A673 (cell line): ENCODE results near the gene FGFR4. TPM values are rescaled to one million over a fixed set of nuclear protein-coding genes. Genes with fewer than 3 reads are reported as not detected.
"Not testable (repeated sequence)": the region's sequence is repeated elsewhere in the genome, so short reads cannot be mapped to it uniquely, and the experiment has no call there.

Source experiments
- BruUV-seq: library from RNA; stranded (reverse); fragments of 400-500 nt; replicated peaks from 2 replicates; lab custom pipeline; 2021; lab: Mats Ljungman, UMichigan
- CTCF ChIA-PET: fragments of 300-600 bp; sonication (Branson Sonifier 250); formaldehyde crosslinking; loops from one replicate; lab custom pipeline; 2022; ENCODE audit warnings: antibody characterized with exemption; lab: Charles Lee
- POLR2A ChIA-PET: fragments of 300-600 bp; sonication (Branson Sonifier 250); formaldehyde crosslinking; loops from one replicate; lab custom pipeline; 2022; ENCODE audit warnings: antibody characterized with exemption; ENCODE audit not compliant: low non-redundant PET; lab: Charles Lee
- DNase-seq: peaks from one replicate; pipeline ENCODE4 v3.0.0-alpha.2; 2015; ENCODE audit warnings: low spot score
- H3K27ac ChIP-seq: fragments of 200-600 bp; sonication (generic); 2 replicates; pipeline ENCODE4 v1.5.1; 2016; ENCODE audit warnings: mixed run types, low read depth, mild to moderate bottlenecking, mixed read lengths, antibody characterized with exemption, low read length; ENCODE audit not compliant: poor library complexity, severe bottlenecking
- H3K27me3 ChIP-seq: fragments of 200-600 bp; sonication (generic); replicated peaks from 2 replicates; pipeline ENCODE4 v1.6.1; 2017; ENCODE audit warnings: mixed run types, low read depth, mild to moderate bottlenecking, mixed read lengths, antibody characterized with exemption, low read length; ENCODE audit not compliant: insufficient read depth, poor library complexity
- H3K36me3 ChIP-seq: fragments of 200-600 bp; sonication (generic); 2 replicates; pipeline ENCODE4 v1.6.1; 2016; ENCODE audit warnings: mixed run types, mild to moderate bottlenecking, mixed read lengths, antibody characterized with exemption, low read length; ENCODE audit not compliant: insufficient read depth, poor library complexity, severe bottlenecking
- H3K4me1 ChIP-seq: fragments of 200-600 bp; sonication (generic); 2 replicates; pipeline ENCODE4 v1.6.1; 2017; ENCODE audit warnings: mixed run types, mild to moderate bottlenecking, mixed read lengths, antibody characterized with exemption, low read length; ENCODE audit not compliant: insufficient read depth, poor library complexity, severe bottlenecking
- H3K4me3 ChIP-seq: fragments of 200-600 bp; sonication (generic); 2 replicates; pipeline ENCODE4 v1.5.1; 2016; ENCODE audit warnings: low read depth, mixed run types, mild to moderate bottlenecking, mixed read lengths, low read length; ENCODE audit not compliant: poor library complexity, severe bottlenecking
- H3K9me3 ChIP-seq: fragments of 200-600 bp; sonication (generic); 2 replicates; pipeline ENCODE4 v1.6.1; 2016; ENCODE audit warnings: mixed run types, low read depth, mild to moderate bottlenecking, mixed read lengths, antibody characterized with exemption, low read length; ENCODE audit not compliant: poor library complexity, severe bottlenecking
- EZH2 ChIP-seq: fragments of 200-600 bp; sonication (generic); IDR thresholded peaks from 2 replicates; pipeline ENCODE4 v1.6.1; 2017; ENCODE audit warnings: borderline replicate concordance, low read depth, mild to moderate bottlenecking, mixed read lengths, antibody characterized with exemption, low read length; ENCODE audit not compliant: poor library complexity, severe bottlenecking
- intact Hi-C: fragments of 100-400 bp; cut with micrococcal nuclease; formaldehyde crosslinking; loops from one replicate; pipeline ENCODE4 v1.10.0; 2022; ENCODE audit not compliant: unreplicated experiment
- total RNA-seq: library from RNA; stranded (reverse); gene quantifications from 2 replicates; pipeline ENCODE4 v1.2.3, GENCODE V29; 2021
- TF ChIP-seq, protein P1 (sequence below): fragments of 300-800, 200-600 bp; sonication (generic); conservative IDR thresholded peaks from 2 replicates; pipeline ENCODE4 v1.5.1; 2017; ENCODE audit warnings: low read depth, mild to moderate bottlenecking, antibody characterized with exemption, low read length, moderate library complexity, mixed read lengths

Gene FGFR4
- total RNA-seq, 1 experiment from 2014 or later, result 17.2 TPM

DNA sequence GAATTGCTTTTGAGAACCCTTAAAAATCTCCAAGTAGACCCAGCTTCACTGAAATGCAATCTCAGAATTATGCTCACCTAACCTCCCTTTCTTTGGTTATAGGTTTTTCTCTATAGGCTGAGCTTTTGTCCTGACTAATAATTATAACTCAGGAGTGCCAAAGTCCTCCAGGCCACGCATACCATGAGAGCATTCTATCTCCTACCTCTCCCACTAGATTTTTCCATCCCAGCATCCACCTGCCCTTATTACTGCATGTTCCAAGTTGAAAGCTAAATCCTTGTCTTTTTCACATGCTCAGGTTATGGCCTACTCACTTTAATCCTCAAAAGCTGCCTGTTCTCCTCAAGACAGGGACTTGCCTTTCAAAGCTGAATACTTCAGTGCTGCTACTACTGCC lies 42.1 kb upstream of the FGFR4 start:
- no peak for TF ChIP-seq EZH2
- TF ChIP-seq, protein P1, sequence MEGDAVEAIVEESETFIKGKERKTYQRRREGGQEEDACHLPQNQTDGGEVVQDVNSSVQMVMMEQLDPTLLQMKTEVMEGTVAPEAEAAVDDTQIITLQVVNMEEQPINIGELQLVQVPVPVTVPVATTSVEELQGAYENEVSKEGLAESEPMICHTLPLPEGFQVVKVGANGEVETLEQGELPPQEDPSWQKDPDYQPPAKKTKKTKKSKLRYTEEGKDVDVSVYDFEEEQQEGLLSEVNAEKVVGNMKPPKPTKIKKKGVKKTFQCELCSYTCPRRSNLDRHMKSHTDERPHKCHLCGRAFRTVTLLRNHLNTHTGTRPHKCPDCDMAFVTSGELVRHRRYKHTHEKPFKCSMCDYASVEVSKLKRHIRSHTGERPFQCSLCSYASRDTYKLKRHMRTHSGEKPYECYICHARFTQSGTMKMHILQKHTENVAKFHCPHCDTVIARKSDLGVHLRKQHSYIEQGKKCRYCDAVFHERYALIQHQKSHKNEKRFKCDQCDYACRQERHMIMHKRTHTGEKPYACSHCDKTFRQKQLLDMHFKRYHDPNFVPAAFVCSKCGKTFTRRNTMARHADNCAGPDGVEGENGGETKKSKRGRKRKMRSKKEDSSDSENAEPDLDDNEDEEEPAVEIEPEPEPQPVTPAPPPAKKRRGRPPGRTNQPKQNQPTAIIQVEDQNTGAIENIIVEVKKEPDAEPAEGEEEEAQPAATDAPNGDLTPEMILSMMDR, result no peak
- ChIA-PET CTCF (no interaction called here), POLR2A (interaction anchor here (0.6 kb wide), 1 partner anchor 453 kb away, joined by 4 read pairs; no protein-coding TSS in a partner anchor)
- Histone ChIP-seq H3K9me3 (no peaks in the 10 kb centered on the region), H3K27me3 (no peaks in the 10 kb centered on the region), H3K36me3 (peaks cover 39% of the 10 kb centered on the region), H3K4me3 (no peak overlapping the region), H3K4me1 (no peaks in the 10 kb centered on the region), H3K27ac (no peak overlapping the region)
- BruUV-seq, result no TSS peak
- intact Hi-C loops, result no loop called here
- DNase-seq, result no peak

DNA sequence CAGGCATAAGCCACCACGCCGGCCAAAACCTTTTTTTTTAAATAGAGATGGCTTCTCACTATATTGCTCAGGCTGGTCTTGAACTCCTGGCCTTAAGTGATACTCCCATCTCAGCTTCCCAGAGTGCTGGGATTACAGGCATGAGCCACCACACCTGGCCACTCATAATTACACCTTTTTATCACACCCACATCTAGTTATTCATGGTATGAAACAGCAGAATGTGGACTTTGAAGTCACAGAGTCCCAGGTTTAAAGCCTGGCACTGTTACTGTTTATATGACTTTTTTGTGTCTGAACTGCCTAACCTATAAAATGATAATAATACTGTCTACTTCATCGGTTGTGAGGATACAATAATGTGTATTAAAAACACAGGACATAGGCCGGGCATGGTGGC lies 41.1 kb upstream of the FGFR4 start:
- intact Hi-C loops, result no loop called here
- ChIA-PET POLR2A (no interaction called here), CTCF (no interaction called here)
- TF ChIP-seq, protein P1, result no peak
- no peak for TF ChIP-seq EZH2
- Histone ChIP-seq H3K36me3 (peaks cover 39% of the 10 kb centered on the region), H3K4me1 (no peaks in the 10 kb centered on the region), H3K4me3 (no peak overlapping the region), H3K27ac (no peak overlapping the region), H3K9me3 (no peaks in the 10 kb centered on the region), H3K27me3 (no peaks in the 10 kb centered on the region)
- no TSS peak for BruUV-seq
- no peak for DNase-seq

DNA sequence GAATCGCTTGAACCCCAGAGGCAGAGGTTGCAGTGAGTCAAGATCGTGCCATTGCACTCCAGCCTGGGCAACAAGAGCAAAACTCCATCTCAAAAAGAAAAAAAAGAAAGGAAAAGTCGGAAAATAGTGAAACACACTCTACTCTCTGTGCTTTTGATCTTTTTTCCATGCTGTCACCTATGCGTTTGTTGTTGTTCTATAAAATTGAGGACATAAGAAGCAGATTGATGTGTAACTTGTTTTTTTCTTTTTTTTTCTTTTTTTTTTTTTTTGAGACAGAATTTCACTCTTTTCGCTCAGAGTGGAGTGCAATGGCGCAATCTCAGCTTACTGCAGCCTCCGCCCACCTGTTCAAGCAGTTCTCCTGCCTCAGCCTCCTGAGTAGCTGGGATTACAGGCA lies 38.2 kb upstream of the FGFR4 start:
- H3K27ac ChIP-seq, H3K4me3 ChIP-seq, intact Hi-C loops, H3K27me3 ChIP-seq, POLR2A ChIA-PET, BruUV-seq, H3K4me1 ChIP-seq, DNase-seq, H3K9me3 ChIP-seq: not testable (repeated sequence)
- CTCF ChIA-PET, result interaction anchor here (0.7 kb wide), 1 partner anchor 64 kb away, joined by 6 read pairs; no protein-coding TSS in a partner anchor
- peaks cover 33% of the 10 kb centered on the region for H3K36me3 ChIP-seq

DNA sequence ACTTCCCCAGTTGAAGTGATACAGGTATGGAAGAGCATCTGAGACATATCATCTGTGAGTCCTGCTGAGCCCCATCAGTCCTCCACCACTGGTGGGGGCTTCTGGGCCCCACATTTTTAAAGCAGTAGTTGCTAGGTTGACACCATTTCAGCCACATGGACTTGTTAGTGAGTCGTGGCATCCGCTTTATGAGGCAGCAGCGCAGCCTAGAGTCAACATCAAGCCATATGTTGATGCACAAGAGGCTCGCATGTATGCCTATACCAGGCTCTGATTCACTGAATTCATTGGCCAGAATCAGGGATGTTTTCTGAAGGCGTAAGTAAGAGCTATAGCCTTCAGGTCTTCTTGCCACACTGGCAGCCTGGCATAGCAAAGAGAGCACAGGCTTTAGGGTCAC lies 37.4 kb upstream of the FGFR4 start:
- Histone ChIP-seq H3K36me3 (peaks cover 28% of the 10 kb centered on the region), H3K27me3 (no peaks in the 10 kb centered on the region), H3K9me3 (no peaks in the 10 kb centered on the region), H3K4me1 (no peaks in the 10 kb centered on the region), H3K4me3 (no peak overlapping the region), H3K27ac (no peak overlapping the region)
- no peak for DNase-seq
- intact Hi-C loops, result no loop called here
- ChIA-PET CTCF (interaction anchor here (0.7 kb wide), 1 partner anchor 63 kb away, joined by 6 read pairs; no protein-coding TSS in a partner anchor), POLR2A (no interaction called here)
- no TSS peak for BruUV-seq
- TF ChIP-seq, protein P1, result no peak
- no peak for TF ChIP-seq EZH2
